Calu3 (cell line): ENCODE measurements around the gene HSD17B11. TPM values are rescaled to one million over a fixed set of nuclear protein-coding genes. Genes with fewer than 3 reads are reported as not detected.
"Not testable (repeated sequence)": the region's sequence is repeated elsewhere in the genome, so short reads cannot be mapped to it uniquely, and the experiment has no call there.

ENCODE experiments used
- BruUV-seq: library from RNA; stranded (reverse); fragments of 400-500 nt; replicated peaks from 2 replicates; lab custom pipeline; 2021; lab: Mats Ljungman, UMichigan
- CTCF ChIA-PET: fragments of 300-600 bp; sonication (Branson Sonifier 250); formaldehyde crosslinking; loops from one replicate; lab custom pipeline; 2022; ENCODE audit warnings: antibody characterized with exemption; lab: Charles Lee
- DNase-seq: peaks from one replicate; pipeline ENCODE4 v3.0.0; 2022
- H3K27ac Mint-ChIP-seq: one replicate; pipeline ENCODE4 v1.8.0; 2022; ENCODE audit warnings: mixed read lengths; ENCODE audit not compliant: unreplicated experiment
- H3K27me3 Mint-ChIP-seq: one replicate; pipeline ENCODE4 v1.8.0; 2022; ENCODE audit warnings: mixed read lengths; ENCODE audit not compliant: unreplicated experiment
- H3K36me3 Mint-ChIP-seq: one replicate; pipeline ENCODE4 v1.8.0; 2022; ENCODE audit warnings: mild to moderate bottlenecking, moderate library complexity, mixed read lengths; ENCODE audit not compliant: insufficient read depth, unreplicated experiment
- H3K4me1 Mint-ChIP-seq: one replicate; pipeline ENCODE4 v1.8.0; 2022; ENCODE audit warnings: mild to moderate bottlenecking, low read depth, mixed read lengths; ENCODE audit not compliant: unreplicated experiment
- H3K4me3 Mint-ChIP-seq: one replicate; pipeline ENCODE4 v1.8.0; 2022; ENCODE audit warnings: mild to moderate bottlenecking, low read depth, moderate library complexity, mixed read lengths; ENCODE audit not compliant: unreplicated experiment
- H3K9me3 Mint-ChIP-seq: one replicate; pipeline ENCODE4 v1.8.0; 2022; ENCODE audit warnings: low read depth, mixed read lengths; ENCODE audit not compliant: unreplicated experiment
- intact Hi-C: fragments of 100-400 bp; cut with micrococcal nuclease; formaldehyde crosslinking; loops from one replicate; pipeline ENCODE4 v1.10.0; 2022; ENCODE audit not compliant: unreplicated experiment
- total RNA-seq: library from RNA; stranded (reverse); gene quantifications from 2 replicates; pipeline ENCODE4 v1.2.3, GENCODE V29; 2022
- TF ChIP-seq, protein P1 (sequence below): fragments of 200-600 bp; IDR thresholded peaks from one replicate; pipeline ENCODE4 v1.8.0; 2022; ENCODE audit warnings: antibody characterized with exemption; ENCODE audit not compliant: unreplicated experiment

Gene HSD17B11
- total RNA-seq, 1 experiment from 2014 or later = 50.5 TPM

DNA sequence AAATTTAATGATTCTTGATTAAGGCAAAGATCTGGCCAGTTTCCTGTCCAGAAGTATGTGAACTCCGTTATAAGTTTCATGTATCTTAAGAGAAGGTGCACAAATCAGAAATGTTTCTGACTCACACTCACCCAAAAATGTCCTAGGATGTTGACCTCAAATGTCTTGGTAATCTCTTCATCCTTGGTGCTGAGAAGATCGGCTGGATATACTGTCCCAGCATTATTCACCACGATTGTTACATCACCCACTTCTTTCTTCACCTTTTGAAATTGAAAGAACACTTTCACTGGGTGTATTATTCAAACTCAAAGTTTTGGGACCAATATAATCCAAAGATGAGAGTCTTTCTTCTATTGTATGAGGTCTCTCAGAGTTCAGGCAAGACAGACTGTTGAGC lies 74.0 kb downstream of the HSD17B11 start:
- CTCF ChIA-PET = interaction anchor here (0.7 kb wide), 1 partner anchor 595 kb away, joined by 11 read pairs; no protein-coding TSS in a partner anchor
- no peak for DNase-seq
- H3K4me1 Mint-ChIP-seq = no peaks in the 10 kb centered on the region
- no TSS peak for BruUV-seq
- H3K9me3 Mint-ChIP-seq = no peaks in the 10 kb centered on the region
- intact Hi-C loops = no loop called here
- no peaks in the 10 kb centered on the region for H3K27me3 Mint-ChIP-seq
- TF ChIP-seq, protein P1, sequence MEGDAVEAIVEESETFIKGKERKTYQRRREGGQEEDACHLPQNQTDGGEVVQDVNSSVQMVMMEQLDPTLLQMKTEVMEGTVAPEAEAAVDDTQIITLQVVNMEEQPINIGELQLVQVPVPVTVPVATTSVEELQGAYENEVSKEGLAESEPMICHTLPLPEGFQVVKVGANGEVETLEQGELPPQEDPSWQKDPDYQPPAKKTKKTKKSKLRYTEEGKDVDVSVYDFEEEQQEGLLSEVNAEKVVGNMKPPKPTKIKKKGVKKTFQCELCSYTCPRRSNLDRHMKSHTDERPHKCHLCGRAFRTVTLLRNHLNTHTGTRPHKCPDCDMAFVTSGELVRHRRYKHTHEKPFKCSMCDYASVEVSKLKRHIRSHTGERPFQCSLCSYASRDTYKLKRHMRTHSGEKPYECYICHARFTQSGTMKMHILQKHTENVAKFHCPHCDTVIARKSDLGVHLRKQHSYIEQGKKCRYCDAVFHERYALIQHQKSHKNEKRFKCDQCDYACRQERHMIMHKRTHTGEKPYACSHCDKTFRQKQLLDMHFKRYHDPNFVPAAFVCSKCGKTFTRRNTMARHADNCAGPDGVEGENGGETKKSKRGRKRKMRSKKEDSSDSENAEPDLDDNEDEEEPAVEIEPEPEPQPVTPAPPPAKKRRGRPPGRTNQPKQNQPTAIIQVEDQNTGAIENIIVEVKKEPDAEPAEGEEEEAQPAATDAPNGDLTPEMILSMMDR = no peak
- H3K4me3 Mint-ChIP-seq = no peak overlapping the region
- no peak overlapping the region for H3K27ac Mint-ChIP-seq
- no peaks in the 10 kb centered on the region for H3K36me3 Mint-ChIP-seq

DNA sequence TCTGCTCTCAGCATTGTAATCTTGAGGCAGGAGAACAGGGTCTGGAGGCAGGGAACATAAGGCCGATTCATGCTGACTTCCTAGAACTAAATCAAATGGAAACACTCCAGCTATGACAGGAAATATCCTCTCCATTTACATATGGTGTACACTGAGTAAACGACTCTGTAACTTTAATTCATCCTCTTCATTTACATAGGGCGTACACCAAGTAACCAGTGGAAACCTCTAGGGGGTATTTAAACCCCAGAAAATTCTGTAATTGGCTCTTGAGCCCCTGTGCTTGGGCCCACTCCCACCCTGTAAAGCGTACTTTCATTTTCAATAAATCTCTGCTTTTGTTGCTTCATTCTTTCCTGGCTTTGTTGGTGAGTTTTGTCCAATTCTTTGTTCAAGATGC lies 76.0 kb downstream of the HSD17B11 start:
- H3K36me3 Mint-ChIP-seq, BruUV-seq, CTCF ChIA-PET, H3K4me3 Mint-ChIP-seq, H3K4me1 Mint-ChIP-seq, DNase-seq, intact Hi-C loops, H3K27me3 Mint-ChIP-seq, H3K9me3 Mint-ChIP-seq, H3K27ac Mint-ChIP-seq: not testable (repeated sequence)

DNA sequence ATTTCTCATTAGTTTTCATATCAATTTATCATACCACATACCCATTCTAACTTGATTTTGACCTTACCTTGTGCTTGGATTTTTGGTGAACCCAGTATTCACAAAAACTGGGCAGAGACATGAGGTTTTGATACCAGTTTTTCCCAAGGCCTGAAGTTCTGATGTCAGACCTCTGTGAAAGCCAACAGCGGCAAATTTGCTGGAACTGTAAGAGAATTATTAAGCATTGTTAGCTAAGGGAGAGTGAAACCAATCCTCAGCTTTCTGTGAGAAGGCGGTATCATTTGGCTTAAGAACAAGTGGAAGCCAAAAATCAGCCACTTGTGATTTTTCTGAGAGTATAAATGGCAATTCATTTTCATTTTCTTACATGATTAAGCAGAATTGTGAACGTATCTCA lies 77.2 kb downstream of the HSD17B11 start:
- Mint-ChIP-seq H3K27ac (no peak overlapping the region), H3K4me1 (no peaks in the 10 kb centered on the region), H3K36me3 (no peaks in the 10 kb centered on the region), H3K27me3 (no peaks in the 10 kb centered on the region), H3K9me3 (no peaks in the 10 kb centered on the region), H3K4me3 (no peak overlapping the region)
- intact Hi-C loops = no loop called here
- TF ChIP-seq, protein P1 = no peak
- CTCF ChIA-PET = no interaction called here
- no peak for DNase-seq
- BruUV-seq = no TSS peak

DNA sequence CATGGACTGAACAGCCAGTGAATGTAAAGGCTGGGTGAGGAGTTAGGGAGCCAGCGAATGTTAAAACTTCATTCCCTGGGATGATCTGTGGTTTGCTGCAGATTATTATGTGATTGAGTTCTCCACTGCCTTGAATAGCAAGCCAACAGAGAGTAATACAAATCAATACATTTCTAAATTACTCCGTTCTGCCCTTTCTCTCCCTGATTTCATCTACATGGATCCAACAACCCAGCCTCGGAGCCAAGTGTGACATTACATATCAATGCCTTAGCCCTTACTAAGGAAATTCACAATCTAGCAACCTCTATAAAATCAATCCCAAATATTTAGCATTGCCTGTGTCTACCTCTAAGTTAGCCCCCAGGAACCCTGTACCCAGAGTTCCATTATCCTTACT lies 79.3 kb downstream of the HSD17B11 start:
- no peaks in the 10 kb centered on the region for H3K9me3 Mint-ChIP-seq
- H3K4me1 Mint-ChIP-seq = no peaks in the 10 kb centered on the region
- H3K4me3 Mint-ChIP-seq = no peak overlapping the region
- no peaks in the 10 kb centered on the region for H3K27me3 Mint-ChIP-seq
- no peak for DNase-seq
- TF ChIP-seq, protein P1 = no peak
- no peaks in the 10 kb centered on the region for H3K36me3 Mint-ChIP-seq
- no TSS peak for BruUV-seq
- H3K27ac Mint-ChIP-seq = no peak overlapping the region
- intact Hi-C loops = no loop called here
- CTCF ChIA-PET = no interaction called here

DNA sequence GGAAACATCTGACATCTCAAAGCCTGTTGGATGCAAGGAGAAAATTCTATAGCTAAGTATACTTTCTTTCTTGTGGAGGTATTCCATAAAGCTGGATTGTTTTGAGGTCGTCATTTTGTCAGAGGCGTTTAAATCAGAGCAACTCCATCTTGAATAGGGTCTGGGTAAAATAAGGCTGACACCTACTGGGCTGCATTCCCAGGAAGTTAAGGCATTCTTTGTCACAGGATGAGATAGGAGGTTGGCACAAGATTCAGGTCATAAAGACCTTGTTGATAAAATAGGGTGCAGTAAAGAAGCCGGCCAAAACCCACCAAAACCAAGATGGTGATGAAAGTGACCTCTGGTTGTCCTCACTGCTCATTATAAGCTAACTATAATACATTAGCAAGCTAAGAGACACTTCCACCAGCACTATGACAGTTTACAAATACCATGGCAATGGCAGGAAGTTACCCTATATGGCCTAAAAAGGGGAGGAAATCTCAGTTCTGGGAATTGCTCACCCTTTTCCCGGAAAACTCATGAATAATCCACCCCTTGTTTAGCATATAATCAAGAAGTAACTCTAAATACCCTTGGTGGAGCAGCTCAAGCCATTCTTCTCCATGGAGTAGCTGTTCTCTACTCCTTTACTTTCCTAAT lies 80.2 kb downstream of the HSD17B11 start:
- intact Hi-C loops = no loop called here
- Mint-ChIP-seq H3K27ac (no peak overlapping the region), H3K4me1 (no peaks in the 10 kb centered on the region), H3K27me3 (no peaks in the 10 kb centered on the region), H3K36me3 (no peaks in the 10 kb centered on the region), H3K4me3 (no peak overlapping the region), H3K9me3 (no peaks in the 10 kb centered on the region)
- TF ChIP-seq, protein P1 = no peak
- no TSS peak for BruUV-seq
- no peak for DNase-seq
- CTCF ChIA-PET = no interaction called here
